GM21723 (cell line): ENCODE results near the gene MACROD2.
A peak's percentile ranks its signal among the peaks of the same experiment; 100 is the strongest.
"Not testable (repeated sequence)": the region's sequence is repeated elsewhere in the genome, so short reads cannot be mapped to it uniquely, and the experiment has no call there.

Experiments
- ATAC-seq: cut with Tn5 transposase; IDR thresholded peaks from one replicate; pipeline ENCODE4 v1.9.1; 2021; ENCODE audit warnings: mild to moderate bottlenecking, moderate library complexity; ENCODE audit not compliant: unreplicated experiment

MACROD2 gene

GRCh38 chr20:15362849-15363248, 1367.5 kb downstream of the MACROD2 start:
- ATAC-seq = no peak

GRCh38 chr20:15364781-15365180, 1369.5 kb downstream of the MACROD2 start:
- no peak for ATAC-seq

GRCh38 chr20:15370370-15370769, 1375.1 kb downstream of the MACROD2 start:
- ATAC-seq = no peak

- ATAC-seq = no peak
These were observed 1379.4 kb downstream of the MACROD2 start for GRCh38 chr20:15374682-15375081.

- no peak for ATAC-seq
These were observed 1380.5 kb downstream of the MACROD2 start for GRCh38 chr20:15375836-15376235.

- ATAC-seq = not testable (repeated sequence)
These were observed 1382.3 kb downstream of the MACROD2 start for GRCh38 chr20:15377603-15378002.

GRCh38 chr20:15378151-15378550, 1382.8 kb downstream of the MACROD2 start:
- ATAC-seq = no peak

- ATAC-seq = no peak
These were observed 1384.5 kb downstream of the MACROD2 start for GRCh38 chr20:15379681-15380296.

GRCh38 chr20:15380770-15381169, 1385.5 kb downstream of the MACROD2 start:
- peak; percentile 79 for ATAC-seq

- no peak for ATAC-seq
These were observed 1391.9 kb downstream of the MACROD2 start for GRCh38 chr20:15387228-15387627.

- ATAC-seq = no peak
These were observed 1400.1 kb downstream of the MACROD2 start for GRCh38 chr20:15395457-15395856.

- no peak for ATAC-seq
These were observed 1400.7 kb downstream of the MACROD2 start for GRCh38 chr20:15396026-15396425.

- ATAC-seq = no peak
These were observed 1401.6 kb downstream of the MACROD2 start for GRCh38 chr20:15396900-15397299.

GRCh38 chr20:15399781-15400180, 1404.5 kb downstream of the MACROD2 start:
- no peak for ATAC-seq

GRCh38 chr20:15406072-15406471, 1410.8 kb downstream of the MACROD2 start:
- ATAC-seq = no peak

- no peak for ATAC-seq
These were observed 1416.5 kb downstream of the MACROD2 start for GRCh38 chr20:15411781-15412180.

GRCh38 chr20:15415908-15416307, 1420.6 kb downstream of the MACROD2 start:
- ATAC-seq = no peak

GRCh38 chr20:15419856-15420255, 1424.5 kb downstream of the MACROD2 start:
- no peak for ATAC-seq

GRCh38 chr20:15422966-15423365, 1427.7 kb downstream of the MACROD2 start:
- ATAC-seq = no peak

GRCh38 chr20:15439551-15439950, 1444.2 kb downstream of the MACROD2 start:
- ATAC-seq = no peak

- ATAC-seq = no peak
These were observed 1444.9 kb downstream of the MACROD2 start for GRCh38 chr20:15440049-15440820.

- no peak for ATAC-seq
These were observed 1449.9 kb downstream of the MACROD2 start for GRCh38 chr20:15445056-15445840.
